Measurements from ENCODE around the gene THAP2.

The THAP2 gene

DNA sequence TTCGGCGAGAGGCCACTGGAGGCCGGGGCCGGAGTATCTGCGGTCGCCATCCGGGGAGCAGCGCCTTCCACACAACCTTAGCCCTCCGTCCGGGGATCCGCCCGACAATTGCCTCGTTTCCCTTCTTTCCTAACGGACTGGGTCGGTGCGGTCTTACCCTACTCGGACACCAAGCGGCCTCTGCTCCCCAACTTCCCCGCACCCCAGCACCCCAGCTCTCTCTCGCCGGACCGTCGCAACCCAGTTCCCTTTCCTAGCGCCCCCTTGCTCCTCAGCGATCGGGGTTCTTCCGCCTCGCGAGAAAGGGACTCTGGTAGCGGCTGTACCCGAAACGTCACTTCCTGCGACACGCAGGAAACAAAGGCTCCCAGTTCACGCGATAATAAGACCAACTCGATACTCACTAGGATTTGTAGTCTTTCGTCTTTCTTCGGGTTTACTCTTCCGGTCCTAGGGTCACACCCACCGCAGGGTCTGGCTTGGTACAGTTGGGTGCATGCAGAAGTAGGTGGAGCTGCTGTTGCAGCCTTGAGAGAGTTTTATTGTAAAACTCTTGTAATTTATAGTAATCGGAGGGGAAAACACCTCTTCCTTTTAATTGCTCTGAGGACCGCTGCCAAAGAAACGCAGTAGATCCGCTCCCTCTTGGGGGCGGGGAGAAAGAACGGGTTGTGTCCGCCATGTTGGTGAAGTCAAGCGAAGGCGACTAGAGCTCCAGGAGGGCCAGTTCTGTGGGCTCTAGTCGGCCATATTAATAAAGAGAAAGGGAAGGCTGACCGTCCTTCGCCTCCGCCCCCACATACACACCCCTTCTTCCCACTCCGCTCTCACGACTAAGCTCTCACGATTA lies at the start of gene THAP2, which contains the start of gene ZFC3H1:
TSS of gene THAP2 (plus strand) at position 741 of the 850 bp plus-strand sequence. CDS start 209 bp downstream, outside the sequence.
TSS of gene ZFC3H1 (minus strand) at position 288 of the 850 bp plus-strand sequence. CDS start at position 50, 238 bp downstream.
- peak; percentile 69 to 86 for DNase-seq (ENCODE audit: low read depth in 2 of 2, low spot score in 1 of 2)

GRCh38 chr12:71621938-71622337 lies 42.2 kb upstream of the THAP2 start:
- DNase-seq (ENCODE audit: low read depth in 2 of 2, low spot score in 1 of 2), result no peak

- DNase-seq (ENCODE audit: low read depth in 2 of 2, low spot score in 1 of 2), result no peak
Observed at GRCh38 chr12:71625476-71625875, 38.6 kb upstream of the THAP2 start.

DNA sequence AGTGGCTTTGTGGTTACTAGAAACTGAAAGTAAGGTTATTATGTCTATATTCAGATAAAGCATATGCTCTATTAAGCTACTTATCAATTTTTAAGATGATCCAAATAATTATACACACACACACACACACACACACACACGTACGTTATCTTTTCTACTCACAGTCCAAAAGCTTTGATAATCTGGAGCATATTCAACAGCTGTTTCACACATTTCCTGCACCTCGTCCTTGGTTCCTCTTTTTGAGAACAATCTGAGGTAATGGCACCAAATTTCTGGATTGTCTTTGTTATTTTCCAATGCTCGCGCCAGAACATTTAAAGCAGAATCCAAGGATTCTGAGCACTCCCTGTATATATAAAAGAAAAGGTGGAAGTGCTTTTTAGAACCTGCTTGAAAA lies 38.0 kb upstream of the THAP2 start:
- DNase-seq (ENCODE audit: low read depth in 2 of 2, low spot score in 1 of 2), result no peak

DNA sequence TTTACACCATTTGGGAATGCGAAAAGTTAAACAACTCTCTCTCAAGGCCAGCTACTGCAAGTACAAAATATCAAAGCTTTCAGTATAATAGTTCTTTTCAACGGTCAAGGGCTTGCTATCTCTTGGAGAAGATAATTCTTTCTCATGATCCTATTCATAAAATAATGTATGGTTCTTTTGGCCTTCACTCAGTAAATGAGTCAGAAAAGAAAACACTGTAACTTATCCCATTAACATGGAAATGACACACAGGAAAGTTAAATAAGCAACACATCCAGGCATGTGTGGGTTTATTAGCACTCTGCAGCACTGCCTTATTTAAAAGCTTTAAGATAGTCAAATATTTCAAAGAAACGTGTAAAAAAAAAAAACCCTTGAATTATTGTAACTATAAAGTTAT lies 37.3 kb upstream of the THAP2 start:
- no peak for DNase-seq (ENCODE audit: low read depth in 2 of 2, low spot score in 1 of 2)

DNA sequence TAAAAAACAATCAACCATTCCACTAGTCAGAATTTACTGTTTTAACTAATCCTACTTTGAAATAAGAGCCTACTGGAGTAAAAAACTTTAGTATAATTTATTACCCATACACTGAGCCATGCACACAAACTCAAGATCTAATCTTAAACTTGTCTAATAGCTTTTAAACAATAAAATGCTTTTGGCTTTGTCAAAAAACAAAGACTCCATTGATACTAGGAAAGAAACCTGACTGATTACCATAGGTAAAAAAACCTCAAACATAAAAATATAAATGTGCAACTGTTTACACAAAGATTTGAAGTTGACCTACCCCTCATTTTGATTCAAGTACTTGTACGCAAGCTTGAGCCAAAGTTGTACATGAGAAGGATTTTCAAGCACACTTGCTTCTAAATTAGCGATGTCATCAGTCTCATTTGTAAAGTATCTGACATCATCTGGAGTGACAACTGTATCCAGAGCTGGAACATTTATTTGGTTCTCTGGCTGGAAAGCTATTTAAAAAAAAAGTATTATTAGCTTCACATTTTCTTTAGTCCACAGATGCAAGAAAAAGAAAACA lies 36.6 kb upstream of the THAP2 start:
- DNase-seq (ENCODE audit: low read depth in 2 of 2, low spot score in 1 of 2), result no peak

GRCh38 chr12:71636704-71637115 lies 27.4 kb upstream of the THAP2 start:
- no peak for DNase-seq (ENCODE audit: low read depth in 2 of 2, low spot score in 1 of 2)

DNA sequence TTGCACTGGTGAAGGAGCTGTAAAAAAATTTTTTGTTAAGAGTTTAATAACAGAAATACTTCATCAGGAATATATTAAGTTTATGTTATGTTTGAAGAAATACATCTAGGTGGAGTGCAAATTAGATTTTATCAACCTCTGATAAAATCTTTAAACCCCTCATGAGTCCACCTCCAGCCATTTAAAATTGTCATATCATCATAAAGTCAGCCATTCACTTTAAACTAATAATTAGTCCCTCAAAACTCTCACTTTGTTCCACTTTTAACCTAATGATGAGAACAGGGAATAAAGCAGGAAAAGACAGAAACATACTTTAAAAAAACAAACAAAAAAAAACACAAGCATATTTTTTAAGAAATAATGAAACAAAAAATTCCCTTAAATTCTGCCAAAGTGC lies 25.6 kb upstream of the THAP2 start:
- DNase-seq (ENCODE audit: low read depth in 2 of 2, low spot score in 1 of 2), result no peak

GRCh38 chr12:71639341-71639760 lies 24.8 kb upstream of the THAP2 start:
- no peak for DNase-seq (ENCODE audit: low read depth in 2 of 2, low spot score in 1 of 2)

DNA sequence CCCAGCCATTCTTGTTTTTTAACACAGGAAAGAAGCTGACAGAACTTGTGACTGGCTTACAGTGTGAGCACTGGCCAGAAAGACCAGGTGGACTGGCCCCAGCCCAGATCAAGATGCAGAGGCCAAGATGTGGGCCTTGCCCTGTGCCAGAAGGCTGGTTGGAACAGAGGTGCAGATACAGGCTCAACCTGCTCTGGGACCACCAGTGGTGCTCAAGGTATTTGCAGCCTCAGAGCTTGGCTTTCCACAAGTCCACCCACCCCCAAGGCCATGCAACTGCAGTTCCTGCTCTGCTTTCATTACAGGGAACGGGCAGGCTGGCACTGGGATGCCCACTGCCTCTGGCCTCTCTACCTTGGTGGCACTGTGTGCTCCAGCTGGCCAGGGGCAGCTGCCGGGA lies 23.8 kb upstream of the THAP2 start:
- no peak for DNase-seq (ENCODE audit: low read depth in 2 of 2, low spot score in 1 of 2)

- DNase-seq (ENCODE audit: low read depth in 2 of 2, low spot score in 1 of 2), result no peak
Observed at GRCh38 chr12:71641390-71641789, 22.7 kb upstream of the THAP2 start.

GRCh38 chr12:71642264-71642663 lies 21.8 kb upstream of the THAP2 start:
- DNase-seq (ENCODE audit: low read depth in 2 of 2, low spot score in 1 of 2), result no peak

GRCh38 chr12:71645268-71645667 lies 18.8 kb upstream of the THAP2 start:
- DNase-seq (ENCODE audit: low read depth in 2 of 2, low spot score in 1 of 2), result no peak

DNA sequence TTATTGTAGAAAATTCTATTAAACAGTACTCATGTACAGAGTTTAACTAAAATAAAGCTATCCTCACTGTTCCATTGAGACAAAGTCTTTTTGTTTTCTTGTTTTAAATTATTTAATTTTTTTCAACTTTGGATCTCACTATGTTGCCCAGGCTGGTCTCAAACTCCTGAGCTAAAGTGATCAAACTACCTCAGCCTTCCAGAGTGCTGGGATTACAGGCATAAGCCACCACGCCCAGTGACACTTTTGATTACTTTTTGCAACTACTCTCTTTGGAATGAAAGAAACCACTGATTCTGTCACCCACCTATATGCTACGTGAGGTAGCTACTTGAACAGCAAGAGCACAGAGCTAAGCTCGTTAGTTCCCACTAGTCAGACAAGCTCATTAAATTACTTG lies 17.6 kb upstream of the THAP2 start:
- DNase-seq (ENCODE audit: low read depth in 2 of 2, low spot score in 1 of 2), result no peak

- no peak for DNase-seq (ENCODE audit: low read depth in 2 of 2, low spot score in 1 of 2)
Observed at GRCh38 chr12:71648537-71648936, 15.6 kb upstream of the THAP2 start.

- DNase-seq (ENCODE audit: low read depth in 2 of 2, low spot score in 1 of 2), result no peak
Observed at GRCh38 chr12:71649401-71649800, 14.7 kb upstream of the THAP2 start.

DNA sequence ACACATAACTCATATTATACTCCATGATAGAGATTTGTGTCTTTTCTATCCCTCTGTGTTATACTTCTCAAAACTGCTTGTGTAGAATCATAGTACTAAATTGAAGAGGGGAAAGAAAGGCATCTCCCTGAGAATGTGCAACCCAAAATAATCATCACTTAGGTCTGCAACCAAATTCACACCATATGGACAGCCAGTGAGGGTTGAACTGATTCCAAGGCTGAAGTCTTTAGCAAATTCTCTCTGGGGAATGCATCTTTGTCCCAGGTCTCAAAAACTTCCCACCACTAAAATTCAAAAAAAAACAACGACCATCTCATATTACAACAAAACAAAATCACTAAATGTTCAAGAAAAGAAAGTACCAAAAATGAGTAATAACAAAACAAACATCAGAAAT lies 11.4 kb upstream of the THAP2 start:
- DNase-seq (ENCODE audit: low read depth in 2 of 2, low spot score in 1 of 2), result no peak

DNA sequence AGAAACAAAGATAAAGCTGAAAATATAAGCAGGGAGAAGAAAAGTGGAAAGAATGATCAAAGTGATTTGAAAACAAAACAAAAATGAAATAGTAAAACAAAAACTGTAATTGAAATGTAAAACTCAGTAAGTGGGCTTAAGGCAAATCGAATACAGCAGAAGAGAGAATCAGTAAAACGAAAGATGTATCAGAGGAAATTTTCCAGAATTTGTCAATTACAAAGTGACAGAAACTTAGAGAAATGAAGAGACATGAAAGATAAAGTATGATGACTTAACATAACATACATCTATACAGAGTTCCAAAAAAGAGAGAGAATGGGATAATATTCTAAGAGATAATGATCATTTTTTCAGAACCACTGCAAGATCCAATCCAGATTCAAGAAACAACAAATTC lies 11.0 kb upstream of the THAP2 start:
- DNase-seq (ENCODE audit: low read depth in 2 of 2, low spot score in 1 of 2), result no peak

DNA sequence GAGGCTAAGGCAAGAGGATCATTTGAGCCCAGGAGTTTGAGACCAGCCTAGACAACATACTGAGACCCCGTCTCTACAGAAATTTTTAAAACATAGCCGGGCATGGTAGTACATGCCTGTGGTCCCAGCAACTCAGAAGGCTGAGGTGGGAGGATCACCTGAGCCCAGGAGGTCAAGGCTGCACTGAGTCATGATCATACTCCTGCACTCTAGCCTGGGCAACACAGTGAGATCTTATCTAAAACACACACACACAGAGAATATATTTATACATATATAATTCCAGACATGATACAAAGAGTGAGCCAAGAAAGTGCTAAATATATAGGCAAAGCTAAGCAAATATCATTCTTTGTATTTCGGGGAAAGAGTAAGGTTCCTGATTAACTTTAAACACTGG lies 9.9 kb upstream of the THAP2 start:
- no peak for DNase-seq (ENCODE audit: low read depth in 2 of 2, low spot score in 1 of 2)

DNA sequence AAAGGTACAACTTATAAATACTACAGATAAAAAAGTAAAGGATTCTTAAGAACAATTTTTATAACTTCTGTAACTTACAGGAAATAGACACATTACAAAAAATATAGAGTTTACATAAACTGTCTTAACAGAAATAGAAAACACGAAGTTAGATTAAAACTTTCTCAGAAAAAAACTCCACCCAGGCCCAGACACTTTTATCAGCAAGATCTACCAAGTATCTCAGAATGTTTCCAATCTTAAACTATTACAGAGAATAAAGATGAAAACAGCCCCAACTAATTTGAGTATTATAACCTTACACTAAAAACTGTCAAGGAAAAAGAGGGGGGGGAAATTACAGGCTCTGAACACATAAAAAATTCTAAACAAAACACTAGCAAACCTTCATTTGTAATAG lies 8.6 kb upstream of the THAP2 start:
- no peak for DNase-seq (ENCODE audit: low read depth in 2 of 2, low spot score in 1 of 2)

GRCh38 chr12:71655907-71656306 lies 8.2 kb upstream of the THAP2 start:
- no peak for DNase-seq (ENCODE audit: low read depth in 2 of 2, low spot score in 1 of 2)

DNA sequence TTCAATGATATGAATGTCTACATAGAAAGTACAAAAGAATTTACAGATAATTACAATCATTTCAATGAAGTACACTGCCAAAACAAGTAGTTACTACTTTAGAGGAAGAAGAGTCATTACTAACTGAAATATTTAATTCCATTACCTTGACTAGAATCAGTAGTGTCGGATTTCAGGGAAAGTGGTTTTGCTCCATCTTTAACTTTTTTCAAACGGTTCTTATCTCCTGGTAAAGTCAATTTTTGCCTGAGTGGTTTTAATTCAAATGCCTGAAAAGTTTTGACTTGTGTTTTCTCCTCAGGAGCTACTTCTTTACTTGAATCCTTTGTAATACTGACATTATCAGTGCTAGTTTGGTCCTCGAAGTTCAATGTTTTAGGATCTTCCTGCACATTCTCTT lies 7.4 kb upstream of the THAP2 start:
- DNase-seq (ENCODE audit: low read depth in 2 of 2, low spot score in 1 of 2), result no peak

Data from stimulated activated CD8-positive, alpha-beta memory T cell treated with anti-CD3 and anti-CD28 coated beads, Interleukin-4, amount 100 ng/mL, for 4 hours (primary cell).